Measurements from ENCODE around the gene MBNL3. TPM values are rescaled to one million over a fixed set of nuclear protein-coding genes. Genes with fewer than 3 reads are reported as not detected.
"Not testable (repeated sequence)": the region's sequence is repeated elsewhere in the genome, so short reads cannot be mapped to it uniquely, and the experiment has no call there.

MBNL3 gene
- total RNA-seq, 4 donors from 2014 or later: 9.2 to 19.0 (median 15.9) TPM

DNA sequence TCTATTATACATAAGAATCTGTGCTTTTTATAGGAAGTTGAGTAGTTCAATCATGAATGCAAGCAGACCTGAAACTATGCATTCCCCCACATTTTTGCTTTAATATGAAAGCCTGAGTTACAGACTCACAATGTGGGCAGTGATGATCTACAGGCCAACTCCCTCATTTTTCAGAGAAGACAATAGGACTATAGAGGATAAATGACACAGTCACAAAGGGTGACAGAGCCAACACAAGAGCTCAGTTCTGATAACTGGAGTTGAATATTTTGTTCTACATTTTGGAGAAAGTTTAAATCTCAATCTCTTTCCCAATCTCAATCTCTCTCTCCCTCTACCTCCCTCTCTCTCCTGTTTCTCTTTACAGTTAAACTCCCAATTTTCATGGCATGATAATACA, 27.0 kb downstream of the MBNL3 start:
- Histone ChIP-seq H3K36me3 (no peaks in the 10 kb centered on the region), H3K27me3 (peaks cover 0 to 8% of the 10 kb centered on the region in 2 donors), H3K4me3 (no peak overlapping the region), H3K27ac (no peak overlapping the region), H3K9me3 (no peaks in the 10 kb centered on the region), H3K4me1 (no peaks in the 10 kb centered on the region)
- no peak for TF ChIP-seq EP300 (IDR thresholded peaks at IDR 0.05)
- no peak for TF ChIP-seq POLR2A (IDR thresholded peaks at IDR 0.05)
- TF ChIP-seq, protein P1, sequence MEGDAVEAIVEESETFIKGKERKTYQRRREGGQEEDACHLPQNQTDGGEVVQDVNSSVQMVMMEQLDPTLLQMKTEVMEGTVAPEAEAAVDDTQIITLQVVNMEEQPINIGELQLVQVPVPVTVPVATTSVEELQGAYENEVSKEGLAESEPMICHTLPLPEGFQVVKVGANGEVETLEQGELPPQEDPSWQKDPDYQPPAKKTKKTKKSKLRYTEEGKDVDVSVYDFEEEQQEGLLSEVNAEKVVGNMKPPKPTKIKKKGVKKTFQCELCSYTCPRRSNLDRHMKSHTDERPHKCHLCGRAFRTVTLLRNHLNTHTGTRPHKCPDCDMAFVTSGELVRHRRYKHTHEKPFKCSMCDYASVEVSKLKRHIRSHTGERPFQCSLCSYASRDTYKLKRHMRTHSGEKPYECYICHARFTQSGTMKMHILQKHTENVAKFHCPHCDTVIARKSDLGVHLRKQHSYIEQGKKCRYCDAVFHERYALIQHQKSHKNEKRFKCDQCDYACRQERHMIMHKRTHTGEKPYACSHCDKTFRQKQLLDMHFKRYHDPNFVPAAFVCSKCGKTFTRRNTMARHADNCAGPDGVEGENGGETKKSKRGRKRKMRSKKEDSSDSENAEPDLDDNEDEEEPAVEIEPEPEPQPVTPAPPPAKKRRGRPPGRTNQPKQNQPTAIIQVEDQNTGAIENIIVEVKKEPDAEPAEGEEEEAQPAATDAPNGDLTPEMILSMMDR (IDR thresholded peaks at IDR 0.05): no peak
- no peak for DNase-seq (ENCODE audit: low spot score in 2 of 2)

DNA sequence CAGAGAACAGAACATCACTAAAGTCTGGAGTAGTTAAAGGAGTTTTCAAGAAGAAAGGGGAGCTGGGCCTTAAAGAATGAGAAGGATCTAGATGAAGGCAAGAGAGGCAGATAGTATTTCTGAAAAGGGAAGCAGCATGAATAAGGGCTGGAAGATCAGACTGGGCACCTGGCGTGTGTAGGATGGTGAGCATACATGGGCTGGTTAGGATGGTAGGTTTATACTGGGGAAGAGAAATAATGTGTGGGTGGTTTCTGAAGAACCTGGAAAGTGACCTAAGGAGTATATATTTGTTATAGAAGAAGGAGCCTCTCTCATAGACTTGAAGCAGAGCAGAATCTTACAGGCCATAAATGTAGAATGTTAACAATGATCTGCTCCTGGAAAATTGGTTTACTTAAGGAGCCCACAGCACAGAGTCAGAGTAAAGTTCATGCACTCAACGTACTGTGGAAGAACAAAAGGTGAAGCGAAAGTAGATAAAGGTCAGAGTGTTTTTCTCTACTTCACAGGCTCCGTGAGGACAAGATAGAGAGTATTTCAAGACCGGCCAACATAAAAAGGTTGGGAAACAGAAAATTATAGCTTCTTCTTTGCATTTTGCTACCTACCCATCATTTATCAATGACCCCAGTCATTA, 35.8 kb downstream of the MBNL3 start:
- Histone ChIP-seq H3K36me3 (no peaks in the 10 kb centered on the region), H3K4me3 (no peak overlapping the region), H3K27ac (no peak overlapping the region), H3K27me3 (no peaks in the 10 kb centered on the region), H3K4me1 (no peaks in the 10 kb centered on the region), H3K9me3 (peaks cover 0 to 6% (median 0%) of the 10 kb centered on the region in 4 donors)
- DNase-seq (ENCODE audit: low spot score in 2 of 2): no peak
- WGBS, 2 donors: 71 to 74% methylated on average over 5 of the region's 5 CpGs
- no peak for TF ChIP-seq POLR2A (IDR thresholded peaks at IDR 0.05)
- TF ChIP-seq EP300 (IDR thresholded peaks at IDR 0.05): no peak

DNA sequence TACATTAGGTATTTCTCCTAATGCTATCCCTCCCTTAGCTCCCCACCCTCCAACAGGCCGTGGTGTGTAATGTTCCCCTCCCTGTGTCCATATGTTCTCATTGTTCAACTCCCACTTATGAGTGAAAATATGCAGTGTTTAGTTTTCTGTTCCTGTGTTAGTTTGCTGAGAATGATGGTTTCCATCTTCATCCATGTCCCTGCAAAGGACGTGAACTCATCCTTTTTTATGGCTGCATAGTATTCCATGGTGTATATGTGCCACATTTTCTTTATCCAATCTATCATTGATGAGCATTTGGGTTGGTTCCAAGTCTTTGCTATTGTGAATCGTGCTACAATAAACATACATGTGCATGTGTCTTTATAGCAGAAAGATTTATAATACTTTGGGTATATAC, 42.9 kb downstream of the MBNL3 start:
- H3K9me3 ChIP-seq; H3K4me1 ChIP-seq; DNase-seq (ENCODE audit: low spot score in 2 of 2); H3K36me3 ChIP-seq; H3K4me3 ChIP-seq; H3K27me3 ChIP-seq; H3K27ac ChIP-seq: not testable (repeated sequence)
- WGBS, 2 donors: 88 to 96% methylated on average over 3 of the region's 3 CpGs

DNA sequence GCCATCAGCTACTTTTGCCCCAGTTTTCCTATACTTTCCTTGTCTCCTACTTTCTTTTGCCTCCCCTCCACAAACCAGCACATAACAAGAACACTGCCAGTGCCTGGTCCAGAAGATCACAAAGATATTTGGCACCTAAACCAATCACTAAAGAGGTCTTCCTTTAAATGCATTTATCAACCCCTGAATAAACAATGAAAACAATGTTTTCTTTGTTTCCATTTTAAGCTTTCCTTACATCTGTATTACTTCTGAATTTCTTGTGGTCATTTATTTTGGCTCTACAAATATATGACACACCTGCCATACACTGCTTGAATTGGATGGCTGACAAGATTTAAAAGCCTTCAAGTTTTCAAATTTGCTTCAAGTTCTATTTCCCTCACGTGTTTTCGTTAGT, 43.9 kb downstream of the MBNL3 start:
- peaks cover 0 to 2% of the 10 kb centered on the region in 2 donors for H3K27me3 ChIP-seq
- WGBS, 2 donors: 61 to 75% methylated on average over 2 of the region's 2 CpGs

DNA sequence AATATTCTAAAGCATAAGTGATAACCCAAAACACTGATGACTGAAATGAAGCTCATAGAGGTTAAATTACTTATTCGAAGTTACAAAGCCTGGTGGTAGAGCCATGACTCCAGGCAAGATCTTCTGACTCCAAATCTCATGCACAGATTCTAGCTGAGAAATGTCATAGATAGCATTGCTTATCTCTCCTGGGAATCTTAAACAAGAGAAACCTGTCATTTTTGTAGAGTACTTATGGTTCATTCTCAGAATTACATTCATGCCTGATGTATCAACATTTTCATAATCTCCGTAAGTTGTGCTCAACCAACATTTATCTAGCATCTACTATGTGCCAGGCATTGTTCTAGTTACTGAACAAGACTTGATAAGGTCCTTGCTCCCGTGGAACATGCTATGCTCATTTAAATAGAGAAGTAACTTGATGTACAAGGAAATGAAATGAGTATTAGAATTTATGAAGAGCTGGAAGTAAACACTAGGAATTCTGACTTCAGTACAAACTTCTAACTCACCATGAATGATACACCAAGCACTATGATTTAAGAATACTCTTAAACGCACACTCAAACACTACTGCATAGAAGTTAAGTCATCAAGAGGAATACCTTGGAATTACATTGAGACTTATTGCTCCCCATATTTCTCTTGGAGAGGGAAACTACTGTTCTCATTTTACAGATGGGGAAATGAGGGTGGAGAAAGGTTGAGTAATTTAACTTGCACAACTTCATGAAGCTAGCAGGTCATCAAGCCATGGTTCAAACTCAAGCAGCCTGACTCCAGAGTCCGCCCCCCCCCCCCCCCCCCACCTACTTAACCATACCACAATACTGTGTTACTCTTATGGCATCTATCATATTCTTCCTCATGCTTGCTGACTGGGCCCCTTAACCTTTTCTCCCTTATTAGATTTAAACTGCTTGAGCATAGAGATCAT, 45.4 kb downstream of the MBNL3 start:
- no peak for DNase-seq (ENCODE audit: low spot score in 2 of 2)
- no peak overlapping the region for H3K4me3 ChIP-seq
- 71 to 81% methylated on average over 5 of the region's 5 CpGs for WGBS, 2 donors
- H3K36me3 ChIP-seq: no peaks in the 10 kb centered on the region
- peaks cover 0 to 2% (median 0%) of the 10 kb centered on the region in 4 donors for H3K9me3 ChIP-seq
- peaks cover 0 to 4% (median 0%) of the 10 kb centered on the region in 4 donors for H3K4me1 ChIP-seq
- H3K27me3 ChIP-seq: peaks cover 0 to 4% of the 10 kb centered on the region in 2 donors
- TF ChIP-seq EP300 (IDR thresholded peaks at IDR 0.05) (no peak), POLR2A (IDR thresholded peaks at IDR 0.05) (no peak)
- TF ChIP-seq, protein P1 (IDR thresholded peaks at IDR 0.05): no peak
- no peak overlapping the region for H3K27ac ChIP-seq

More for the DNA sequence above, 43.9 kb downstream of the MBNL3 start:
- Histone ChIP-seq H3K4me1 (peaks cover 0 to 4% (median 0%) of the 10 kb centered on the region in 4 donors), H3K4me3 (no peak overlapping the region), H3K36me3 (no peaks in the 10 kb centered on the region), H3K9me3 (peaks cover 0 to 6% (median 0%) of the 10 kb centered on the region in 4 donors), H3K27ac (no peak overlapping the region)
- no peak for DNase-seq (ENCODE audit: low spot score in 2 of 2)
- TF ChIP-seq, protein P1 (IDR thresholded peaks at IDR 0.05): no peak
- TF ChIP-seq POLR2A (IDR thresholded peaks at IDR 0.05) (no peak), EP300 (IDR thresholded peaks at IDR 0.05) (no peak)

DNA sequence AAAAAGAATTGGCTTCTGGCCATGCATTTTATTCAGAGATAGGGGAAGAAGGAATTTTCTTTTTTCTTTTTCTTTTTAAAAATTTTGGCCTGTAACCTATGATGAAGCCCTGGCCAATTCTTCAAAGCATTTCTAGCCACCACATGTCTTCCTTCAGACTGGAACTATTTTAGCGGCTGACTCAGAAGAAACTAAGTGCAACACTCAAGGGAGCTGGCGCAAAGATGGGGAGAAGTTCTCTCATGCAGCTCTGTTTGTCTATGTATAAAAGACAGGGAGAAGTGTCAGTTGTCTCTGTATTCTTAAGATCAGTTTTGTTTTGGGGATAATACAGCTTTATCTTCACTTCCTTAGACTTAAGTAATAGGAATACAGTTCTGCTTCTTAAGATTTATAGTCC, 46.1 kb downstream of the MBNL3 start:
- H3K27ac ChIP-seq: no peak overlapping the region
- H3K4me3 ChIP-seq: no peak overlapping the region
- peak in 1 of 2 donors; percentile 11 for DNase-seq (ENCODE audit: low spot score in 2 of 2)
- H3K27me3 ChIP-seq: peaks cover 0 to 4% of the 10 kb centered on the region in 2 donors
- 57 to 63% methylated on average over 2 of the region's 2 CpGs for WGBS, 2 donors
- peaks cover 0 to 4% (median 0%) of the 10 kb centered on the region in 4 donors for H3K4me1 ChIP-seq
- no peaks in the 10 kb centered on the region for H3K9me3 ChIP-seq
- TF ChIP-seq EP300 (IDR thresholded peaks at IDR 0.05) (no peak), POLR2A (IDR thresholded peaks at IDR 0.05) (no peak)
- TF ChIP-seq, protein P1 (IDR thresholded peaks at IDR 0.05): no peak
- no peaks in the 10 kb centered on the region for H3K36me3 ChIP-seq
